Activated CD4-positive, alpha-beta T cell treated with anti-CD3 and anti-CD28 coated beads for 36 hours (primary cell): ENCODE measurements around the gene DENND4A. TPM values are rescaled to one million over a fixed set of nuclear protein-coding genes. Genes with fewer than 3 reads are reported as not detected.

Experiments
- ATAC-seq: fragments of 200-7000 bp; cut with Tn5 transposase; one replicate; pipeline ENCODE4 v1.10.0; 2021; ENCODE audit warnings: mild to moderate bottlenecking, moderate library complexity
- CTCF ChIA-PET: fragments of 350-600 bp; sonication (Branson Sonifier 250); formaldehyde crosslinking; loops from one replicate; lab custom pipeline; 2021; ENCODE audit warnings: antibody characterized with exemption; lab: Charles Lee
- POLR2A ChIA-PET: fragments of 350-600 bp; sonication (Branson Sonifier 250); formaldehyde crosslinking; loops from one replicate; lab custom pipeline; 2021; ENCODE audit warnings: antibody characterized with exemption, inconsistent platforms; lab: Charles Lee
- DNase-seq: peaks from one replicate; pipeline ENCODE4 v3.0.0-alpha.2; 2020
- H3K27ac Mint-ChIP-seq: one replicate; pipeline ENCODE4 v1.8.0; 2021; ENCODE audit warnings: mixed read lengths
- H3K27me3 Mint-ChIP-seq: one replicate; pipeline ENCODE4 v1.8.0; 2021; ENCODE audit warnings: mixed read lengths
- H3K36me3 Mint-ChIP-seq: one replicate; pipeline ENCODE4 v1.8.0; 2021; ENCODE audit warnings: low read depth, mixed read lengths
- H3K4me1 Mint-ChIP-seq: one replicate; pipeline ENCODE4 v1.8.0; 2021; ENCODE audit warnings: mixed read lengths
- H3K4me3 Mint-ChIP-seq: one replicate; pipeline ENCODE4 v1.8.0; 2021; ENCODE audit warnings: mild to moderate bottlenecking, moderate library complexity, mixed read lengths
- H3K9me3 Mint-ChIP-seq: one replicate; pipeline ENCODE4 v1.8.0; 2021; ENCODE audit warnings: low read depth, mixed read lengths
- intact Hi-C, 2 experiments: fragments of 100-400 bp; cut with DNase I in 1 of 2; cut with micrococcal nuclease in 1 of 2; formaldehyde crosslinking; loops; one replicate each; pipeline versions ENCODE4 v1.14.2 to v1.15.1; 2022 to 2024; cut with DNase I, micrococcal nuclease
- total RNA-seq, 2 experiments: library from RNA; stranded (reverse); gene quantifications; one replicate each; pipeline ENCODE4 v1.2.3, GENCODE V29; 2021

Gene DENND4A
- total RNA-seq, 2 experiments from 2014 or later: 35.6 to 43.5 TPM

GRCh38 chr15:65653341-65653740 lies 138.8 kb downstream of the DENND4A start:
- no peak overlapping the region for H3K4me3 Mint-ChIP-seq
- POLR2A ChIA-PET: no interaction called here
- H3K4me1 Mint-ChIP-seq: peaks cover 5% of the 10 kb centered on the region
- H3K27me3 Mint-ChIP-seq: no peaks in the 10 kb centered on the region
- intact Hi-C loops: no loop called here
- peaks cover 9% of the 10 kb centered on the region for H3K36me3 Mint-ChIP-seq
- H3K27ac Mint-ChIP-seq: no peak overlapping the region
- no peaks in the 10 kb centered on the region for H3K9me3 Mint-ChIP-seq
- DNase-seq (no peak), ATAC-seq (peak; percentile 36)
- CTCF ChIA-PET: interaction anchor here (0.9 kb wide), 1 partner anchor 14 kb away, joined by 3 read pairs; no protein-coding TSS in a partner anchor

- no peak for DNase-seq
- no peak overlapping the region for H3K4me3 Mint-ChIP-seq
- POLR2A ChIA-PET: no interaction called here
- H3K9me3 Mint-ChIP-seq: no peaks in the 10 kb centered on the region
- peaks cover 9% of the 10 kb centered on the region for H3K36me3 Mint-ChIP-seq
- ATAC-seq: no peak
- peaks cover 5% of the 10 kb centered on the region for H3K4me1 Mint-ChIP-seq
- no peak overlapping the region for H3K27ac Mint-ChIP-seq
- CTCF ChIA-PET: interaction anchor here (0.5 to 0.9 kb wide), 2 partner anchors 10 to 101 kb away, joined by 3 to 4 read pairs; no protein-coding TSS in a partner anchor
- H3K27me3 Mint-ChIP-seq: no peaks in the 10 kb centered on the region
- intact Hi-C loops: no loop called here
These were observed 140.0 kb downstream of the DENND4A start for GRCh38 chr15:65651831-65652749.

DNA sequence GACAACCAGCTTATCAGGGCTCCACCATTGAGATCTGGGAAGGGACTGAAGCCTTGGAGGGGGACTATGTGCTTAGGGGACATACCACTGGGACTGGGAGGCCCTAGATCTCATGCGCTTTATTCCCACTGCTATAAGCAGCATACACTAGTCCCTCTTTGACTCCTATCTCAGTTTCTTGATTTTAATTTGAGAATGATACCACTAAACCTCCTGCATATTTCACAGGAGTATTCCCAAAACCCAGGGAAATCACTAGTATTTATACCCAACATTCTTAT lies 141.1 kb downstream of the DENND4A start:
- POLR2A ChIA-PET: no interaction called here
- CTCF ChIA-PET: interaction anchor here (0.7 to 0.9 kb wide), 2 partner anchors 14 to 49 kb away, joined by 3 read pairs; no protein-coding TSS in a partner anchor
- Mint-ChIP-seq H3K4me1 (peaks cover 5% of the 10 kb centered on the region), H3K9me3 (no peaks in the 10 kb centered on the region), H3K36me3 (peaks cover 10% of the 10 kb centered on the region), H3K27ac (no peak overlapping the region), H3K27me3 (no peaks in the 10 kb centered on the region), H3K4me3 (no peak overlapping the region)
- DNase-seq (no peak), ATAC-seq (no peak)
- intact Hi-C loops: no loop called here

- ATAC-seq: no peak
- CTCF ChIA-PET: interaction anchor here (0.7 to 0.9 kb wide), 2 partner anchors 13 to 49 kb away, joined by 3 read pairs; no protein-coding TSS in a partner anchor
- no peak overlapping the region for H3K27ac Mint-ChIP-seq
- intact Hi-C loops: no loop called here
- H3K27me3 Mint-ChIP-seq: no peaks in the 10 kb centered on the region
- H3K36me3 Mint-ChIP-seq: peaks cover 10% of the 10 kb centered on the region
- no peak overlapping the region for H3K4me3 Mint-ChIP-seq
- POLR2A ChIA-PET: no interaction called here
- H3K4me1 Mint-ChIP-seq: peaks cover 5% of the 10 kb centered on the region
- no peaks in the 10 kb centered on the region for H3K9me3 Mint-ChIP-seq
- DNase-seq: no peak
These were observed 141.6 kb downstream of the DENND4A start for GRCh38 chr15:65650312-65651041.

DNA sequence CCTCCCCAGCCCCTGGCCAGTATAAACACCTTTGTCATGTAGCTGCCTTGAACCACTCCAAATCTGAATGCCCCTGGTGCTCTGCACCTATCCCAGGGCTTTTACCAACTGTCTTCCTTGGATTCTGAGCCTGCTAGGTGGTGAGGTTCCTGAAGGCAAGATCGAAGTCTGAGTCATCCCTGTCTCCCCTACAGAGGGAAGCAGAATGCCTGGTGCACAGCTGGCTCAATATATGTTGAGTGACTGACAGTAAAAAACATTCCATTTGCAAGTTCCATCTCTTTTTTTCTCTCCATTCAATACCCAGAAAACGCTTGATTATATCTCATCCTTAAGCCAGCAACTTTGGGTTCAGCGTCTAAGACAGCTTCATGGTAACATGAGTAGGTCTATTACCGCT lies 145.6 kb downstream of the DENND4A start:
- Mint-ChIP-seq H3K27ac (no peak overlapping the region), H3K36me3 (peaks cover 5% of the 10 kb centered on the region), H3K27me3 (no peaks in the 10 kb centered on the region), H3K9me3 (no peaks in the 10 kb centered on the region), H3K4me1 (peaks cover 5% of the 10 kb centered on the region), H3K4me3 (no peak overlapping the region)
- intact Hi-C loops: no loop called here
- ATAC-seq: no peak
- DNase-seq: no peak
- ChIA-PET CTCF (interaction anchor here (0.6 to 1.0 kb wide), 3 partner anchors 14 to 210 kb away, joined by 3 to 4 read pairs (median 3); no protein-coding TSS in a partner anchor), POLR2A (no interaction called here)

- ATAC-seq (no peak), DNase-seq (no peak)
- H3K27ac Mint-ChIP-seq: no peak overlapping the region
- no peak overlapping the region for H3K4me3 Mint-ChIP-seq
- H3K4me1 Mint-ChIP-seq: peaks cover 4% of the 10 kb centered on the region
- CTCF ChIA-PET: interaction anchor here (0.7 to 1.1 kb wide), 2 partner anchors 8 to 50 kb away, joined by 3 to 4 read pairs; no protein-coding TSS in a partner anchor
- H3K27me3 Mint-ChIP-seq: no peaks in the 10 kb centered on the region
- peaks cover 5% of the 10 kb centered on the region for H3K36me3 Mint-ChIP-seq
- intact Hi-C loops: no loop called here
- no peaks in the 10 kb centered on the region for H3K9me3 Mint-ChIP-seq
- POLR2A ChIA-PET: interaction anchor here (0.6 kb wide), 1 partner anchor 9 kb away, joined by 3 read pairs; no protein-coding TSS in a partner anchor
These were observed 146.7 kb downstream of the DENND4A start for GRCh38 chr15:65645392-65645791.

- intact Hi-C loops: no loop called here
- no peak for DNase-seq
- Mint-ChIP-seq H3K9me3 (no peaks in the 10 kb centered on the region), H3K4me1 (no peaks in the 10 kb centered on the region), H3K36me3 (peaks cover 2% of the 10 kb centered on the region), H3K27ac (no peak overlapping the region), H3K27me3 (no peaks in the 10 kb centered on the region), H3K4me3 (no peak overlapping the region)
- no peak for ATAC-seq
- POLR2A ChIA-PET: no interaction called here
- CTCF ChIA-PET: no interaction called here
These were observed 147.8 kb downstream of the DENND4A start for GRCh38 chr15:65644282-65644681.

- ATAC-seq (no peak), DNase-seq (no peak)
- POLR2A ChIA-PET: interaction anchor here (0.7 kb wide), 1 partner anchor 275 kb away, joined by 3 read pairs; no protein-coding TSS in a partner anchor
- H3K9me3 Mint-ChIP-seq: no peaks in the 10 kb centered on the region
- H3K4me3 Mint-ChIP-seq: no peak overlapping the region
- no peak overlapping the region for H3K27ac Mint-ChIP-seq
- intact Hi-C loops: no loop called here
- CTCF ChIA-PET: interaction anchor here (1.0 to 1.2 kb wide), 2 partner anchors 9 to 226 kb away, joined by 3 read pairs; no protein-coding TSS in a partner anchor
- H3K4me1 Mint-ChIP-seq: peaks cover 10% of the 10 kb centered on the region
- H3K27me3 Mint-ChIP-seq: no peaks in the 10 kb centered on the region
- peaks cover 2% of the 10 kb centered on the region for H3K36me3 Mint-ChIP-seq
These were observed 149.5 kb downstream of the DENND4A start for GRCh38 chr15:65642594-65642993.

DNA sequence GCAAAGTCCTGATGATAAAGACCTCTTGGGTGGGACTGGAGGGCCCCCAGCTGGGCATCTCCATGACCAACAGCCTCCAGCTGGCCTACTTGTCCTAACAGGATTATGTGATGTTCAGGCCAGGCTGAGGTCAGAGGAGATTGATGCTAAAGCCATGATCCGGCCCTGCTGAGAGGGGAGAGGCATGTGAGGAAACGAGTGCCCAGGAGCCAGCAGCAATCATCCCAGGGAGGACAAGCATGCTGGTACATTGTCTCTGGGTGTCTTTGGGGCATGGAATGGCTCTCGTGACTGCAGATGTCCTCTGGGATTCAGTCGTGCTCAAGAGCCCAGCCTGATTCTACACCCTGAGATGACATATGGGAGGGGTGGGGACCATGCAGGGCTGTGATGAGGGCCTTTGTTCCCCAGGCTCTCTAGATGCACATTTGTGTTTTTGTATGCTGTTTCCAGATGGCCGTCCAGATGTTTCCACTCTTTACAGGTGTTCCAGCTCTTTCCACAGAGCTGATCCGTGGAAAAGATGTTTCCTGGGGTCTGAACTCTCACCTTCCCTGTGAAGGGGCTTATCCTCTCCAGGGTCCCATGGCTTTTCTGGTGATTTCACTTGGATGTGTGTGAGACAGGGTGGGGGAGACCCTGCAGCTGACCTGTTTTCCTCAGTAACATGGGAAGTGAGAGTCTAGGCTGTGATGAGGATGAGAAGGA lies 150.2 kb downstream of the DENND4A start:
- ChIA-PET POLR2A (no interaction called here), CTCF (interaction anchor here (0.6 to 1.2 kb wide), 5 partner anchors 10 to 1147 kb away, joined by 3 to 5 read pairs (median 3); no protein-coding TSS in a partner anchor)
- H3K9me3 Mint-ChIP-seq: no peaks in the 10 kb centered on the region
- no peaks in the 10 kb centered on the region for H3K27me3 Mint-ChIP-seq
- H3K4me1 Mint-ChIP-seq: peaks cover 10% of the 10 kb centered on the region
- H3K27ac Mint-ChIP-seq: no peak overlapping the region
- peaks cover 1% of the 10 kb centered on the region for H3K36me3 Mint-ChIP-seq
- ATAC-seq: no peak
- no peak for DNase-seq
- no peak overlapping the region for H3K4me3 Mint-ChIP-seq
- intact Hi-C loops: no loop called here

GRCh38 chr15:65639509-65639908 lies 152.6 kb downstream of the DENND4A start:
- H3K4me3 Mint-ChIP-seq: no peak overlapping the region
- no peaks in the 10 kb centered on the region for H3K27me3 Mint-ChIP-seq
- POLR2A ChIA-PET: interaction anchor here (0.5 kb wide), 1 partner anchor 9 kb away, joined by 5 read pairs; no protein-coding TSS in a partner anchor
- ATAC-seq: no peak
- intact Hi-C loops: loop anchor here (2.0 to 10.0 kb wide), 3 partner anchors 551 to 647 kb away; no protein-coding TSS in a partner anchor
- H3K36me3 Mint-ChIP-seq: no peaks in the 10 kb centered on the region
- CTCF ChIA-PET: interaction anchor here (0.6 to 2.0 kb wide), 10 partner anchors 10 to 342 kb away, joined by 3 to 12 read pairs (median 3); partner anchors contain the start of gene INTS14
- H3K4me1 Mint-ChIP-seq: peaks cover 10% of the 10 kb centered on the region
- DNase-seq: no peak
- no peaks in the 10 kb centered on the region for H3K9me3 Mint-ChIP-seq
- H3K27ac Mint-ChIP-seq: no peak overlapping the region
